ENCODE data around the gene ROBO4. TPM values are rescaled to one million over a fixed set of nuclear protein-coding genes. Genes with fewer than 3 reads are reported as not detected.
A peak's percentile ranks its signal among the peaks of the same experiment; 100 is the strongest.

Gene ROBO4
- total RNA-seq, 2 donors from 2014 or later: 13.2 to 21.4 TPM

DNA sequence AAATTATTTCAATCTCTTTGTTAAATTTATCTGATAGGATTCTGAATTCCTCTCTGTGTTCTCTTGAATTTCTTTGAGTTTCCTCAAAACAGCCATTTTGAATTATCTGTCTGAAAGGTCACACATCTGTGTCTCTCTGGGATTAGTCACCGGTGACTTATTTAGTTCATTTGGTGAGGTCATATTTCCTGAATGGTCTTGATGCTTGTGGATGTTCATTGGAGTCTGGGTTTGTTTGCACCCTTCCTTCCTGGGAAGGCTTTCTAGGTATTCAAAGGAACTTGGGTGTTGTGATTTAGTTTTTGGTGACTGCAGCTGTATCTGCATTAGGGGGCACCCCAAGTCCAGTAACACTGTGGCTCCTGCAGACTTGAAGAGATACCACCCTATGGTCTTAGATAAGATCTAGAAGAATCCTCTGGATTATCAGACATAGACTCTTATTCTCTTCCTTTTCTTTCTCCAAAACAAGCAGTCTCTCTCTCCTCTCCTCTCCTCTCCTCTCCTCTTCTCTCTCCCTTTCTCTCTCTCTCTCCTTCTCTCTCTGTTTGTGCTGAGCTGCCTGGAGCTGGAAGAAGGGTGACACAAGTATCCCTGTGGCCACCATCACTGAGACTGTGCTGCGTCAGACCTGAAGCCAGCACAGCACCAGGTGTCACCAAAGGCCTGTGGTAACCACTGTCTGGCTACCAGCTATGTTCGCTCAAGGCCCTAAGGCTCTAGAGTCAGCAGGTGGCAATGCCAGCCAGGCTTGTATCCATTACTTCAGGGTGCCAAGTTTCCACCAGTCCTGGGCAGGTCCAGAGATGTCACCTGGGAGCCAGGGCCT, 18.1 kb upstream of the ROBO4 start:
- H3K27ac ChIP-seq: no peak overlapping the region
- ATAC-seq: no peak
- 73 to 80% methylated on average over 3 of the region's 3 CpGs for WGBS, 2 donors

DNA sequence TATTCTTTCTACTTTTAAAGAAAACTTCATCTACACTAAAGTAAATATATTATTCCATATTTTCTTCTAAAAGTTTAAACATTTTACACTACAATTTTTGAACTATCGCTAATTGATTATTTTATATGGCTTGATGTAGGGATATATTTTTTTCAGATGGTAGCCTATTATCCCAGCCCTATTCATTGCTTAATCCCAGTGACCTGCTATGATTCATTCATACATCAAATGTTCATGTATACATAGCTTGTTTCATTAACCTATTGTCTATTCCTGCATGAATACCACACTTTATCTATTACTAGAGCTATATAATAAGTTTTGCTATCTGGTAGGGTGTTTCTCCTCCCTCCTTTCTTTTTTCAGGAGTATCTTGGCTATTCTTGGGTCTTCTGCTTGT, 5.0 kb upstream of the ROBO4 start:
- no peaks in the 10 kb centered on the region for H3K4me1 ChIP-seq
- TF ChIP-seq, protein P1, sequence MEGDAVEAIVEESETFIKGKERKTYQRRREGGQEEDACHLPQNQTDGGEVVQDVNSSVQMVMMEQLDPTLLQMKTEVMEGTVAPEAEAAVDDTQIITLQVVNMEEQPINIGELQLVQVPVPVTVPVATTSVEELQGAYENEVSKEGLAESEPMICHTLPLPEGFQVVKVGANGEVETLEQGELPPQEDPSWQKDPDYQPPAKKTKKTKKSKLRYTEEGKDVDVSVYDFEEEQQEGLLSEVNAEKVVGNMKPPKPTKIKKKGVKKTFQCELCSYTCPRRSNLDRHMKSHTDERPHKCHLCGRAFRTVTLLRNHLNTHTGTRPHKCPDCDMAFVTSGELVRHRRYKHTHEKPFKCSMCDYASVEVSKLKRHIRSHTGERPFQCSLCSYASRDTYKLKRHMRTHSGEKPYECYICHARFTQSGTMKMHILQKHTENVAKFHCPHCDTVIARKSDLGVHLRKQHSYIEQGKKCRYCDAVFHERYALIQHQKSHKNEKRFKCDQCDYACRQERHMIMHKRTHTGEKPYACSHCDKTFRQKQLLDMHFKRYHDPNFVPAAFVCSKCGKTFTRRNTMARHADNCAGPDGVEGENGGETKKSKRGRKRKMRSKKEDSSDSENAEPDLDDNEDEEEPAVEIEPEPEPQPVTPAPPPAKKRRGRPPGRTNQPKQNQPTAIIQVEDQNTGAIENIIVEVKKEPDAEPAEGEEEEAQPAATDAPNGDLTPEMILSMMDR (IDR thresholded peaks at IDR 0.05): no peak
- TF ChIP-seq POLR2A (IDR thresholded peaks at IDR 0.05): no peak
- DNase-seq: no peak
- no peak for ATAC-seq
- H3K9me3 ChIP-seq: no peaks in the 10 kb centered on the region
- H3K27ac ChIP-seq: no peak overlapping the region
- 93 to 95% methylated on average over 1 of the region's 1 CpG for WGBS, 2 donors
- no peaks in the 10 kb centered on the region for H3K27me3 ChIP-seq
- H3K36me3 ChIP-seq (replicated peaks in 1 of 2; ENCODE audit: insufficient read depth in 1 of 2, low read depth in 2 of 2): no peaks in the 10 kb centered on the region
- H3K4me3 ChIP-seq: no peak overlapping the region
- intact Hi-C loops (cut with DNase I): no loop called here

More for the DNA sequence above, 18.1 kb upstream of the ROBO4 start:
- H3K4me1 ChIP-seq: peaks cover 2% of the 10 kb centered on the region
- intact Hi-C loops (cut with DNase I): no loop called here
- H3K36me3 ChIP-seq (replicated peaks in 1 of 2; ENCODE audit: insufficient read depth in 1 of 2, low read depth in 2 of 2): no peaks in the 10 kb centered on the region
- H3K27me3 ChIP-seq: no peaks in the 10 kb centered on the region
- DNase-seq: no peak
- H3K4me3 ChIP-seq: no peak overlapping the region
- H3K9me3 ChIP-seq: peaks cover 0 to 9% (median 0%) of the 10 kb centered on the region in 3 donors
- TF ChIP-seq POLR2A (IDR thresholded peaks at IDR 0.05): no peak
- TF ChIP-seq, protein P1 (IDR thresholded peaks at IDR 0.05): no peak

DNA sequence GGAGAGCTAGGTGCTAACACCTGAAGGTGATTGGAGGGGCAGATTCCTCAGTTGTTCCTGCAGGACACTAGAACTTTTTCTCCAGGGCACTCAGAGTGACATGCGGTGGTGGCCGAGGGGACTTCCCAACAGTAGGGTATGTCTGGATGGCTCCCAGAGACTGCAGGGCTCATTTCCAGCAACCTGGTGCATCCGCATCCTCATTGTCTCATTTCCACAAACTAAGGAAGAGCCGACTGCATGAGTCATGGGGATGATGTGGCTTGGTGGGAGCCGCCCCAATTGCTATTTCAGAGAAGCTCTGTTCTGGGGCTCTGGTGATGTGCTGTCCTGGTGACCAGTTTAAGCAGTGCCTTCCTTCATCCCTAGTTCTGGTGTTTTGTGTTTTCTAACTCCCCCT, 2.8 kb upstream of the ROBO4 start:
- TF ChIP-seq, protein P1 (IDR thresholded peaks at IDR 0.05): no peak
- TF ChIP-seq POLR2A (IDR thresholded peaks at IDR 0.05): no peak
- peak; percentile 28 for ATAC-seq
- DNase-seq: no peak
- Histone ChIP-seq H3K4me1 (no peaks in the 10 kb centered on the region), H3K27ac (peak overlapping the region in 1 of 4 donors; percentile 53), H3K27me3 (no peaks in the 10 kb centered on the region), H3K9me3 (no peaks in the 10 kb centered on the region), H3K4me3 (no peak overlapping the region), H3K36me3 (replicated peaks in 1 of 2; ENCODE audit: insufficient read depth in 1 of 2, low read depth in 2 of 2) (no peaks in the 10 kb centered on the region)
- 36 to 62% methylated on average over 2 to 5 of the region's 5 CpGs for WGBS, 2 donors
- intact Hi-C loops (cut with DNase I): no loop called here

DNA sequence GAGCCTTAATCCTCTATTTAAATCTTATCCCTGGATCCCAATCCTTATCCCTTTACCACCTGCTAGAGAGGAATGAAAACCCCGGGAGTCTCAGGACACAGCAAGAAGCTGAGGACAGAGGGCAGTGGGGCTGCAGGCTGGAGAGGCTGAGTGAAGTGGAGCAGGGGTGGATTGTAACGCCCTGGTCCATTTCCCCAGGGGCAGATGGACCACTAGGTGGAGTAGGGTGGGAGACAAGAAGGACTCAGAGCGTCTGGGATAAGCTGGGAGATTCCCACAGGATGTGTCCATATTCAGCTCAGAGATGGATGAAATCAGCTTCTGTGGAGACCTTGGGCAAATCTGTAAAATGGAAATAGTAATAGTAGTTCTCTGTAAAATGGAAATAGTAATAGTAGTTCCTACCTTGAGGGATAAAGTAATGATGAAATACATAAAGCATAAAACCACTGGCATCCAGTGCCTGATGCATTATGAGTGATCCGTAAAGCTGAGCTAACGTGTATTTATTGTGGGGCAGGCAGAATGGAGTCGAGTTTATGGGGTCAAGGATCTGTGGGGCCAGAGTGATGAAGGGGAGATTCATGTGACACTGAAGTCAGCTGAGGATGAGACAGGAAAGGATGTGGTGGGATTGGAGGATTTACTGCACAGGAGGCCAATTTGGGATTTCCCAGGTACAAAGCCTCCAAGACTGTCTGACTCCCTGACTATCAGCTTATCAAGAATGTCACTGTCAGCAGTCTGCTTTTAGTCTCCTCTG, 1.9 kb upstream of the ROBO4 start:
- Histone ChIP-seq H3K4me3 (no peak overlapping the region), H3K27ac (peak overlapping the region in 3 of 4 donors; percentile 16 to 53 (median 44)), H3K9me3 (no peaks in the 10 kb centered on the region), H3K36me3 (replicated peaks in 1 of 2; ENCODE audit: insufficient read depth in 1 of 2, low read depth in 2 of 2) (no peaks in the 10 kb centered on the region), H3K4me1 (no peaks in the 10 kb centered on the region), H3K27me3 (no peaks in the 10 kb centered on the region)
- intact Hi-C loops (cut with DNase I): no loop called here
- WGBS, 2 donors: 33 to 47% methylated on average over 6 of the region's 6 CpGs
- DNase-seq (no peak), ATAC-seq (no peak)
- TF ChIP-seq POLR2A (IDR thresholded peaks at IDR 0.05): no peak

DNA sequence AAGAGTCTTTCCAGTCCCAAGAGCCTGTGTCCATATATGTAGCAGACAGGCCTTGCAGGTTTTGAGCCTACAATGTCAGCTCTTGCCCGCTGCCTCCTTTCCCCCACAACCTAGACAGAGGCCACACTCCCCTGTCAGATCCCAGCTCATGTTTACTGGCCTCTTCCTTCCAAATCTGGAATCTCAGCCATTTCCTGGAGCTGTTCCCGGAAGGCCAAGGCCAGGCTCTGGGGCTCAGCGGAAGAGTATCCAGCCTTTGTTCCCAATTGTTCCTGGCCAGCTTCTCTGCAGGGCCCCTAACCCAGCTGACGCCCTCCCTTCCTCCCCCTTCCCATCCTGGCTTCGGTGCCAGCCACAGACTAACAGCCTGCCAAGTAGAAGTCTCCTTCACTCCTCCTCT, 1.0 kb upstream of the ROBO4 start:
- 19 to 35% methylated on average over 5 of the region's 5 CpGs for WGBS, 2 donors
- ATAC-seq: peak; percentile 40
- H3K9me3 ChIP-seq: no peaks in the 10 kb centered on the region

More for the DNA sequence above, 1.0 kb upstream of the ROBO4 start:
- Histone ChIP-seq H3K4me3 (no peak overlapping the region), H3K4me1 (no peaks in the 10 kb centered on the region), H3K27ac (peak overlapping the region in 3 of 4 donors; percentile 16 to 58 (median 53)), H3K36me3 (replicated peaks in 1 of 2; ENCODE audit: insufficient read depth in 1 of 2, low read depth in 2 of 2) (no peaks in the 10 kb centered on the region), H3K27me3 (no peaks in the 10 kb centered on the region)
- DNase-seq: no peak
- intact Hi-C loops (cut with DNase I): no loop called here
- TF ChIP-seq POLR2A (IDR thresholded peaks at IDR 0.05): no peak
- TF ChIP-seq, protein P1 (IDR thresholded peaks at IDR 0.05): no peak
